GM19238 (cell line): ENCODE results near the gene TXNRD2.

Experiments
- DNase-seq: peaks from one replicate; pipeline ENCODE4 v3.0.0; 2011; ENCODE audit warnings: low spot score; ENCODE audit not compliant: insufficient read length

The TXNRD2 gene

GRCh38 chr22:19826619-19826950 lies 115.0 kb downstream of the TXNRD2 start:
- DNase-seq, result no peak

- no peak for DNase-seq
Observed at GRCh38 chr22:19825904-19826618, 115.6 kb downstream of the TXNRD2 start.
